Superior temporal gyrus (tissue), 1 donor: ENCODE data around the gene GOSR1.
A peak's percentile ranks its signal among the peaks of the same experiment; 100 is the strongest.
"Not testable (repeated sequence)": the region's sequence is repeated elsewhere in the genome, so short reads cannot be mapped to it uniquely, and the experiment has no call there.

Experiments used
- DNase-seq: peaks from one replicate; pipeline ENCODE4 v3.0.0-alpha.2; 2016; ENCODE audit errors: extremely low spot score

GOSR1 gene

GRCh38 chr17:30561766-30562165 is 84.6 kb downstream of the GOSR1 start:
- not testable (repeated sequence) for DNase-seq

GRCh38 chr17:30563131-30563904 is 86.1 kb downstream of the GOSR1 start:
- not testable (repeated sequence) for DNase-seq

GRCh38 chr17:30563905-30564390 is 86.7 kb downstream of the GOSR1 start:
- not testable (repeated sequence) for DNase-seq

- DNase-seq: peak; percentile 15
Measured at GRCh38 chr17:30564422-30565072, 87.3 kb downstream of the GOSR1 start.

GRCh38 chr17:30565073-30565935 is 88.1 kb downstream of the GOSR1 start:
- no peak for DNase-seq

GRCh38 chr17:30566104-30566503 is 88.9 kb downstream of the GOSR1 start:
- not testable (repeated sequence) for DNase-seq

GRCh38 chr17:30566516-30567225 is 89.5 kb downstream of the GOSR1 start:
- not testable (repeated sequence) for DNase-seq

- DNase-seq: no peak
Measured at GRCh38 chr17:30567231-30568116, 90.3 kb downstream of the GOSR1 start.

GRCh38 chr17:30568117-30568430 is 90.9 kb downstream of the GOSR1 start:
- peak; percentile 12 for DNase-seq

- DNase-seq: not testable (repeated sequence)
Measured at GRCh38 chr17:30569531-30570175, 92.4 kb downstream of the GOSR1 start.

GRCh38 chr17:30570191-30570590 is 93.0 kb downstream of the GOSR1 start:
- DNase-seq: no peak

- no peak for DNase-seq
Measured at GRCh38 chr17:30570596-30571265, 93.5 kb downstream of the GOSR1 start.

- not testable (repeated sequence) for DNase-seq
Measured at GRCh38 chr17:30571404-30571803, 94.2 kb downstream of the GOSR1 start.

- no peak for DNase-seq
Measured at GRCh38 chr17:30571921-30572320, 94.7 kb downstream of the GOSR1 start.

GRCh38 chr17:30572651-30573554 is 95.7 kb downstream of the GOSR1 start:
- not testable (repeated sequence) for DNase-seq

- no peak for DNase-seq
Measured at GRCh38 chr17:30573603-30574175, 96.5 kb downstream of the GOSR1 start.

GRCh38 chr17:30574309-30574708 is 97.1 kb downstream of the GOSR1 start:
- DNase-seq: not testable (repeated sequence)

GRCh38 chr17:30574806-30575205 is 97.6 kb downstream of the GOSR1 start:
- DNase-seq: not testable (repeated sequence)
